Mucosa of stomach (tissue), 1 donor: Measurements from ENCODE around the gene SOBP.

Source experiments
- H3K27me3 ChIP-seq: one replicate; pipeline ENCODE4 v1.7.0; 2013; ENCODE audit warnings: mild to moderate bottlenecking, low read length; ENCODE audit not compliant: control insufficient read depth, insufficient read depth
- H3K36me3 ChIP-seq: one replicate; pipeline ENCODE4 v1.7.0; 2013; ENCODE audit warnings: low read length; ENCODE audit not compliant: control insufficient read depth, insufficient read depth
- H3K4me1 ChIP-seq: one replicate; pipeline ENCODE4 v1.7.0; 2013; ENCODE audit warnings: mild to moderate bottlenecking, low read length; ENCODE audit not compliant: control insufficient read depth, insufficient read depth
- H3K4me3 ChIP-seq: one replicate; pipeline ENCODE4 v1.7.0; 2013; ENCODE audit warnings: low read length
- H3K9ac ChIP-seq: one replicate; pipeline ENCODE4 v1.7.0; 2013; ENCODE audit warnings: mild to moderate bottlenecking, low read length, moderate library complexity
- H3K9me3 ChIP-seq: one replicate; pipeline ENCODE4 v1.7.0; 2013; ENCODE audit warnings: mild to moderate bottlenecking, low read length, moderate library complexity; ENCODE audit not compliant: control insufficient read depth
- donor health status: Pancreatic carcinoma.

Gene SOBP, protein sequence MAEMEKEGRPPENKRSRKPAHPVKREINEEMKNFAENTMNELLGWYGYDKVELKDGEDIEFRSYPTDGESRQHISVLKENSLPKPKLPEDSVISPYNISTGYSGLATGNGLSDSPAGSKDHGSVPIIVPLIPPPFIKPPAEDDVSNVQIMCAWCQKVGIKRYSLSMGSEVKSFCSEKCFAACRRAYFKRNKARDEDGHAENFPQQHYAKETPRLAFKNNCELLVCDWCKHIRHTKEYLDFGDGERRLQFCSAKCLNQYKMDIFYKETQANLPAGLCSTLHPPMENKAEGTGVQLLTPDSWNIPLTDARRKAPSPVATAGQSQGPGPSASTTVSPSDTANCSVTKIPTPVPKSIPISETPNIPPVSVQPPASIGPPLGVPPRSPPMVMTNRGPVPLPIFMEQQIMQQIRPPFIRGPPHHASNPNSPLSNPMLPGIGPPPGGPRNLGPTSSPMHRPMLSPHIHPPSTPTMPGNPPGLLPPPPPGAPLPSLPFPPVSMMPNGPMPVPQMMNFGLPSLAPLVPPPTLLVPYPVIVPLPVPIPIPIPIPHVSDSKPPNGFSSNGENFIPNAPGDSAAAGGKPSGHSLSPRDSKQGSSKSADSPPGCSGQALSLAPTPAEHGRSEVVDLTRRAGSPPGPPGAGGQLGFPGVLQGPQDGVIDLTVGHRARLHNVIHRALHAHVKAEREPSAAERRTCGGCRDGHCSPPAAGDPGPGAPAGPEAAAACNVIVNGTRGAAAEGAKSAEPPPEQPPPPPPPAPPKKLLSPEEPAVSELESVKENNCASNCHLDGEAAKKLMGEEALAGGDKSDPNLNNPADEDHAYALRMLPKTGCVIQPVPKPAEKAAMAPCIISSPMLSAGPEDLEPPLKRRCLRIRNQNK

DNA sequence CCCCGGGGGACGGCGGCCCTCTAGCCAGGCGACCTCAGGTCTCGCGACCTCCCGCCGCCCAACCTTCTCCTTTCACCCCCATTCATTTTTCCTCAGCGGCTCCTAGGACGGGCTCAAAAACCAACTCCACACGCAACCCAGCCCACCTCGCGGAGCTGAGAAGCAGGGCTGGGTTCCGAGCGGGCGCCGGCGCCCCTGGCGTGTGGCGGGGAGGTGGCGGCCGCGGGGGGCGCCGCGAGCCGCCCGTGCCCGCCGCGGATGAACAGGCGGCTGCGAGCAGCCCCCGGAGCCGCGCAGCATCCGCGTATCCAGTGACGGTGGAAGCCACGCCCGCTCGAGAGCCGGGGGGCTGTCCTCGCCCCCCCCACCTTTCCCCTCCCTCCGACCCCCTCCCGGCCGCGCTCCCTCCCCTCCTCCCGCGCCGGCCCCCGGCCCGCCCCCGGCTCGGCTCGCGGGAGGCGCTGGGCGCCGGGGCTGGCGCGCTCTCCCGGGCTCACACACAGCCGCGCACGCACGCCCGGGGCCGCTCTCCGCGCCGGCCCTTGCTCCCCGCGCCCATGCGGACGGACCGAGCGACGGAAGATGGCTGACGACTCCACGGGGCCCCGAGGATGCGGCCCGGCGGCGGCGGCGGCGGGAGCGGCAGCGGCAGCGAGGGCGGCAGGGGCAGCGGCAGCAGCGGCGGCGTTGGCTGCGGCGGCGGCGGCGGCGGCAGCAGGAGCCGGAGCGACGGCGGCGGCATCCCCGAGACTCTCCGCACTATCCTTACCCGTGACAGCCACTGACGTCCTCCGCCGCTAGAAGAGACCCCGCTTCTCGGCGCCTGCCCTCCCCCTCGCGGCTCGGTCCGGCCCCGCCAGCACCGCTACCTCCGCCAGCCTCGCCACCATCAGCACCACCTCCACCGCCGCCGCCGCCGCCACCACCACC, at the start of gene SOBP:
Gene SOBP (plus strand): TSS at position 482 of the 930 bp plus-strand sequence. CDS start 500 bp downstream, outside the sequence.
- no peaks in the 10 kb centered on the region for H3K36me3 ChIP-seq
- peak within 1 kb of the TSS; percentile 60 for H3K4me3 ChIP-seq
- no peaks in the 10 kb centered on the region for H3K9me3 ChIP-seq
- peak within 1 kb of the TSS; percentile 62 for H3K9ac ChIP-seq
- peaks cover 17% of the 10 kb centered on the region for H3K4me1 ChIP-seq
- H3K27me3 ChIP-seq: peaks cover 42% of the 10 kb centered on the region

GRCh38 chr6:107440936-107441335, 49.0 kb upstream of the SOBP start:
- no peak overlapping the region for H3K4me3 ChIP-seq
- H3K9me3 ChIP-seq: no peaks in the 10 kb centered on the region
- no peaks in the 10 kb centered on the region for H3K4me1 ChIP-seq
- H3K9ac ChIP-seq: no peak overlapping the region
- H3K36me3 ChIP-seq: no peaks in the 10 kb centered on the region
- no peaks in the 10 kb centered on the region for H3K27me3 ChIP-seq

DNA sequence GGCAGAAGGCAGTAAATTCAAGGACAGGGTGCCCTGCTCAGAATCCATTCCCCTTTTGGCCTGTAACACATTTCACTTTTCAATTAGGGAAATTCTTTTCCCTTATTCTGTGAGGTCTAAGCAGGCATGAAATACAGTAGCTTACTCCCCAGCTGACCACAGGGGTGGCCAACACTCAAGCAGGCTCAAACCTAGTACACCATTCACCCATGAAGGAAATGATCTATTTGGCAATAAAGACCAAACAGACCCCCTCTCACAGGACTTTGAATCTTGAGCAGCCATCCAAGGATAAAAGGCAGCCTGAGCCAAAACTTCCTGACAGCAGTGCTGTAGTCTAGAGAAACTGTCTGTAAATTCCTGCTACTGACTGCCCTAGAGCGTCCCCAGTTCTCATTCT, 48.2 kb upstream of the SOBP start:
- H3K27me3 ChIP-seq: no peaks in the 10 kb centered on the region
- H3K36me3 ChIP-seq: no peaks in the 10 kb centered on the region
- no peak overlapping the region for H3K4me3 ChIP-seq
- no peaks in the 10 kb centered on the region for H3K9me3 ChIP-seq
- no peak overlapping the region for H3K9ac ChIP-seq
- no peaks in the 10 kb centered on the region for H3K4me1 ChIP-seq

- H3K4me1 ChIP-seq: no peaks in the 10 kb centered on the region
- peaks cover 9% of the 10 kb centered on the region for H3K9me3 ChIP-seq
- H3K27me3 ChIP-seq: no peaks in the 10 kb centered on the region
- H3K4me3 ChIP-seq: no peak overlapping the region
- no peaks in the 10 kb centered on the region for H3K36me3 ChIP-seq
- no peak overlapping the region for H3K9ac ChIP-seq
Observed at GRCh38 chr6:107442938-107443607, 46.8 kb upstream of the SOBP start.

DNA sequence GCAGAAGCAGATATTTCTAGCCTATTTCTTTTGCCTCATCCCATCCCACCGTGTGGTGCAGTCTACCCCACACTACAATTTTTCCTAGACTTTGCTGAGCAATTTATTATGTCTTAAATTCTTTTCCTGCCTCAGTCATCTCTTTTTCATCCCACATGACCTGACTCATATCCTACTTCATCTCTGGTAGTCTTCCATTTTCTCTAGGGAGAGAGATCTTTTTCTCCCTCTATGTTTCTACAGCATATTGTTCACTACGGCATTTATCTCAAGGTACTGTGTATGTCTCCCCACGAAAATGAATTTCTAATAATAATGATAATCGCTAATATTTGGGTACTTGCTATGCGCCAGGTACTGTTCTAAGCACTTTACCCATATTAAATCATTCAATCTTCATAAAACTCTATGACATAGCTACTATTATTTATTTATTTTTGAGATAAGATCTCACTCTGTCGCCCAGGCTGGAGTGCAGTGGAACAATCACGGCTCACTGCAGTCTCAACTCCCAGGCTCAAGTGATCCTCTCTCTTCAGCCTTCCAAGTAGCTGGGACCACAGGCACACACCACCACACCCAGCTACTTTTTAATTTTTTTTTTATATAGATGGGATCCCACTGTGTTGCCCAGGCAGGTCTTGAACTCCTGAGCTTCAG, 46.2 kb upstream of the SOBP start:
- Histone ChIP-seq H3K4me3 (no peak overlapping the region), H3K27me3 (no peaks in the 10 kb centered on the region), H3K36me3 (no peaks in the 10 kb centered on the region), H3K9ac (no peak overlapping the region), H3K9me3 (peaks cover 9% of the 10 kb centered on the region), H3K4me1 (no peaks in the 10 kb centered on the region)

- H3K4me1 ChIP-seq: no peaks in the 10 kb centered on the region
- H3K27me3 ChIP-seq: no peaks in the 10 kb centered on the region
- no peak overlapping the region for H3K4me3 ChIP-seq
- H3K36me3 ChIP-seq: no peaks in the 10 kb centered on the region
- H3K9ac ChIP-seq: no peak overlapping the region
- H3K9me3 ChIP-seq: peaks cover 9% of the 10 kb centered on the region
Observed at GRCh38 chr6:107444277-107444676, 45.6 kb upstream of the SOBP start.

- Histone ChIP-seq H3K4me3 (no peak overlapping the region), H3K4me1 (no peaks in the 10 kb centered on the region), H3K27me3 (no peaks in the 10 kb centered on the region), H3K9ac (no peak overlapping the region), H3K36me3 (no peaks in the 10 kb centered on the region), H3K9me3 (peaks cover 9% of the 10 kb centered on the region)
Observed at GRCh38 chr6:107447663-107448216, 42.2 kb upstream of the SOBP start.

DNA sequence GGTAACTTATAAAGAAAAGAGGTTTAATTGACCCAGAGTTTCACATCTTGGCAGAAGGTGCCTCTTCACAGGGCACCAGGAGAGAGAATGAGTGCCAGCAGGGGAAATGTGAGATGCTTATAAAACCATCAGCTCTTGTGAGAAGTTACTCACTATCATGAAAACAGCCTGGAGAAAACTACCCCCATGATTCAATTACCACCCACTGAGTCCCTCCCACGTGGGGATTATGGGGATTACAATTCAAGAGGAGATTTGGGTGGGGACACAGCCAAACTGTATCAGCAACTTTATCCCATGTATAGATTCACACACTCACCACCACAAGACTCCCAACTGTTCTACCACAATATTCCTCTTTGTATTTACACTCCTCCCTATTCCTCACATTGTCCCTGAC, 41.1 kb upstream of the SOBP start:
- Histone ChIP-seq H3K9ac (no peak overlapping the region), H3K4me3 (no peak overlapping the region), H3K4me1 (no peaks in the 10 kb centered on the region), H3K36me3 (no peaks in the 10 kb centered on the region), H3K9me3 (peaks cover 9% of the 10 kb centered on the region), H3K27me3 (no peaks in the 10 kb centered on the region)

- no peaks in the 10 kb centered on the region for H3K36me3 ChIP-seq
- H3K27me3 ChIP-seq: no peaks in the 10 kb centered on the region
- H3K4me3 ChIP-seq: peak overlapping the region; percentile 65
- H3K9ac ChIP-seq: peak overlapping the region; percentile 86
- no peaks in the 10 kb centered on the region for H3K4me1 ChIP-seq
- H3K9me3 ChIP-seq: no peaks in the 10 kb centered on the region
Observed at GRCh38 chr6:107458672-107459282, 31.1 kb upstream of the SOBP start.

- no peaks in the 10 kb centered on the region for H3K36me3 ChIP-seq
- H3K9me3 ChIP-seq: no peaks in the 10 kb centered on the region
- H3K4me1 ChIP-seq: no peaks in the 10 kb centered on the region
- peak within 1 kb of the TSS; percentile 86 for H3K9ac ChIP-seq
- H3K27me3 ChIP-seq: no peaks in the 10 kb centered on the region
- peak within 1 kb of the TSS; percentile 65 for H3K4me3 ChIP-seq
Observed at GRCh38 chr6:107459283-107460082, 30.4 kb upstream of the SOBP start, which contains the start of gene PDSS2. TSS of gene PDSS2 (minus strand) at chr6:107459564. CDS start at chr6:107459285, 279 bp downstream.
